Measurements from ENCODE around the gene ASB18.

GRCh38 chr2:236289766-236290462 is 25.7 kb upstream of the ASB18 start:
- TF ChIP-seq CTCF (IDR thresholded peaks at IDR 0.05; ENCODE audit: poor library complexity), result no peak
- no peak for TF ChIP-seq EZH2 (IDR thresholded peaks at IDR 0.05; ENCODE audit: borderline replicate concordance)
